HL-60/S4 treated with phorbol 12-myristate 13-acetate at 8.2 ng/mL for 4 days and 3 days (cell line): Measurements from ENCODE around the gene EXOC7.

Experiments used
- in situ Hi-C: fragments of 300-500 bp; cut with MboI; formaldehyde crosslinking; loops from 2 replicates; pipeline ENCODE4 v1.15.0; 2022; ENCODE audit warnings: low sequenced_read_pairs

The EXOC7 gene, protein sequence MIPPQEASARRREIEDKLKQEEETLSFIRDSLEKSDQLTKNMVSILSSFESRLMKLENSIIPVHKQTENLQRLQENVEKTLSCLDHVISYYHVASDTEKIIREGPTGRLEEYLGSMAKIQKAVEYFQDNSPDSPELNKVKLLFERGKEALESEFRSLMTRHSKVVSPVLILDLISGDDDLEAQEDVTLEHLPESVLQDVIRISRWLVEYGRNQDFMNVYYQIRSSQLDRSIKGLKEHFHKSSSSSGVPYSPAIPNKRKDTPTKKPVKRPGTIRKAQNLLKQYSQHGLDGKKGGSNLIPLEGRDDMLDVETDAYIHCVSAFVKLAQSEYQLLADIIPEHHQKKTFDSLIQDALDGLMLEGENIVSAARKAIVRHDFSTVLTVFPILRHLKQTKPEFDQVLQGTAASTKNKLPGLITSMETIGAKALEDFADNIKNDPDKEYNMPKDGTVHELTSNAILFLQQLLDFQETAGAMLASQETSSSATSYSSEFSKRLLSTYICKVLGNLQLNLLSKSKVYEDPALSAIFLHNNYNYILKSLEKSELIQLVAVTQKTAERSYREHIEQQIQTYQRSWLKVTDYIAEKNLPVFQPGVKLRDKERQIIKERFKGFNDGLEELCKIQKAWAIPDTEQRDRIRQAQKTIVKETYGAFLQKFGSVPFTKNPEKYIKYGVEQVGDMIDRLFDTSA

DNA sequence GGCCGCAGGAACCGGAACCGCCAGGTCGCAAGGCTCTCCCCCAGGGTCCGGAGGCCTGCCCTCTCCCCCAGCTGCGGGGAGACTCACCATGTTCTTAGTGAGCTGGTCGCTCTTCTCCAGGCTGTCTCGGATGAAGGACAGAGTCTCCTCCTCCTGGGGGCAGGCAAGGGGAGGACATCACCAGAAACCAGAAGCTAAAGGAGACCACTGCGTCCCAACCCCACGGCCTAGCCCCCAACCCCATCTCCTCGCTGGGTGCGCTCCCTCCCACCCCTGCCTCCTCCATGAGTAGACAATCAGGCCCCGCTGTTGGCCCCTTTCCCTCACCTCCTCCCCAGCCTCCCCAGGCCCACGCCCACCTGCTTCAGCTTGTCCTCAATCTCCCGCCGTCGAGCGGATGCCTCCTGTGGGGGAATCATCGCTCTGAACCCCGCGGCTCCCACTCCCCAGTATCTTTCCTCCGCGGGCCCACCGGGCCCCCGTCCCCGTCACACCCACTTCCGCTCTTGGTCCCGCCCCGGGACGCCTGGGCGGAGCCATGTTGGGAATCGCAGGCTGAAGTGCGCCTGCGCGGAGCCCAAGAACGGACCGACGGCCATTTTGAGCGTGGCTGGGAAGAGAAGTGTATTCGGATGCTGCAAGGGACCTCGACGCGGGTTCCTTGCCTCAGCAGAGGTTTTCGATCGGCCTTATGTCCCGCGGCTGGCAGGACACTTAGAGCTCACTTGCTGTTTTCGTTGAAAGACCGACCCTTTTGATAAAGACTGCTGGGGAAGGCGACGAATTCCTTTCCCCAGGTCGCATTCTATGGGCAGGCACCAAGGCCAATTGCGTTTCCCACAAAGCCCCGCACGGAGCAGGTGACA is at the start of gene EXOC7:
Gene EXOC7 (minus strand): TSS at position 514 of the 866 bp plus-strand sequence. CDS start 95 bp downstream, at position 419.
- in situ Hi-C loops: loop anchor here (25.0 kb wide), 1 partner anchor 91 kb away; the partner anchor contains the start of gene CDK3

GRCh38 chr17:76153202-76153601 is 49.6 kb upstream of the EXOC7 start:
- in situ Hi-C loops: no loop called here

DNA sequence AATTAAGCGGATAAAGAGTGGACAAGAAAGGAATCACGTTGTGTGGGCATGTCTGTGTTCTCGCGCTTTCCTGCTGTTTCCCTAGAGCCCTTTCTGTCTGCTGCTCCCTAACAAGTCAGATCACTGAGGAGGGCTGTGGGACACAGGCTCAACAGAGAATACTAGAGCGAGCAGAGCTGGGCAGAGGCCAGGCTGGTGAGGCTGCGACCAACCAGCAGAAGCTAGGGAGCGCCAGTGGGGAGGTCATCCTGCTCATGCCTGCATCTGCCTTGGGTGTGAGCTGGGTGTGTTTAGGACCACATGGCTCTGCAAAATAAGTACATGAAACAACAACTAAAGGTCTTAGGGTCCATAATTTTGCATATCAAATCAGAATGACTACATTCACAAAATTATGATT is 49.0 kb upstream of the EXOC7 start:
- in situ Hi-C loops: no loop called here

GRCh38 chr17:76151896-76152454 is 48.4 kb upstream of the EXOC7 start:
- in situ Hi-C loops: no loop called here

- in situ Hi-C loops: no loop called here
Measured at GRCh38 chr17:76150712-76151622, 47.4 kb upstream of the EXOC7 start.

DNA sequence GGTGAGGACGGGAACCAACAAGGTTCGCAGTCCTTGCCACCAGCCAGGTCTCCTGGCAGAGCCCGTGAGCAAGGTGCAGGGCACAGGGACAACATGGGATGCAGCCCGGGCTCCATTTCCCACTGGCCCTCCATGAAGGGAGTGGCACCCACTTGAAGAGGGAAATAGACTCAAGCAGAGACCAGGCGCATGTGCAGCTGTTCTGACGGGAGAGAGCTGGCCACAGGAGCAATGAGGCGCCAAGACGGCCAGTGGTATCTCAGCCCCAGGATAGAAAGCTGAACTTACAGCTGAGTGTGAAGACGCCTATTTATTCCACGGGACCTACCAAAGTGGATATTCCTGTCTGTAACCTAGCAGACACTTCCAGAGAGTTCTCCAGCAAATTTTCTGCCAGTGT is 45.6 kb upstream of the EXOC7 start:
- in situ Hi-C loops: no loop called here

GRCh38 chr17:76148015-76148326 is 44.4 kb upstream of the EXOC7 start:
- in situ Hi-C loops: no loop called here

- in situ Hi-C loops: no loop called here
Measured at GRCh38 chr17:76147211-76148014, 43.8 kb upstream of the EXOC7 start.

DNA sequence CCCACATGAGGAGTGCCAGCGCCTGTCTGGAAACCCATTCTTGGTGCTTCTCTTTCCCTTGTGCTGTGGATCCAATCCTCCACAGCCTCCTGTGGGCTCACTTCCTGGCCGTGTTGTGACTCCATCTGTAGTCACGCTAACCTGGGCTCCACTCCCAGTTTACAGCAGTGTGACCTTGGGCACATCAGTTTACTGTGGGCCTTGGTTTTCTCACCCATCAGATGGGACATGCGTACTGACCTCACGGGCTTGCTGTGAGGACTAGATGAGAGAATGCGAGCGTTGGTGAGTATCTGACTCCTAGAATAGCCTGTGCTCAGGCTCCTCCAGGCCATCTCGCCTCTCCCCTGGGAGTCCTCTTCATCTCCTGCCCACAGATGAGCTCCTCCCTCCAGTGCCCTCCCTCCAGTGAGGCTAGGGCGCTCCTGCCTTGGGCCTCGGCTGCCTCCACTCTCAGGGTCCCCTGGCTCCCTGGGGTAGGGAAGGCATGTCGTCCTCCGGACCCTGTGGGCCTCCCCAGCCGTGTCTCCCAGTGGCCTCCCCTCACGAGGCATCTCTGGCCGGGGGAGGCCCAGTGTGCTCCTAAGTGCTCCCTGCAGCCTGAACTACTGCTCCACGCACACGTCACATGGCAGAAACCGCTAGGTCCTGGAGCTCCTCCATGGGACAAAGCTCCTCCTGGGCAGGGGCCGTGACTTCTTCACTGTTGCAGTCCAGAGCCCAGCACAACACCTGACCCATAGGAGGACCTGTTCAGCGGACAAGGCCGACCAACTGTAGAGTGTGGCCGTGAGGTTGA is 42.7 kb upstream of the EXOC7 start:
- in situ Hi-C loops: no loop called here

DNA sequence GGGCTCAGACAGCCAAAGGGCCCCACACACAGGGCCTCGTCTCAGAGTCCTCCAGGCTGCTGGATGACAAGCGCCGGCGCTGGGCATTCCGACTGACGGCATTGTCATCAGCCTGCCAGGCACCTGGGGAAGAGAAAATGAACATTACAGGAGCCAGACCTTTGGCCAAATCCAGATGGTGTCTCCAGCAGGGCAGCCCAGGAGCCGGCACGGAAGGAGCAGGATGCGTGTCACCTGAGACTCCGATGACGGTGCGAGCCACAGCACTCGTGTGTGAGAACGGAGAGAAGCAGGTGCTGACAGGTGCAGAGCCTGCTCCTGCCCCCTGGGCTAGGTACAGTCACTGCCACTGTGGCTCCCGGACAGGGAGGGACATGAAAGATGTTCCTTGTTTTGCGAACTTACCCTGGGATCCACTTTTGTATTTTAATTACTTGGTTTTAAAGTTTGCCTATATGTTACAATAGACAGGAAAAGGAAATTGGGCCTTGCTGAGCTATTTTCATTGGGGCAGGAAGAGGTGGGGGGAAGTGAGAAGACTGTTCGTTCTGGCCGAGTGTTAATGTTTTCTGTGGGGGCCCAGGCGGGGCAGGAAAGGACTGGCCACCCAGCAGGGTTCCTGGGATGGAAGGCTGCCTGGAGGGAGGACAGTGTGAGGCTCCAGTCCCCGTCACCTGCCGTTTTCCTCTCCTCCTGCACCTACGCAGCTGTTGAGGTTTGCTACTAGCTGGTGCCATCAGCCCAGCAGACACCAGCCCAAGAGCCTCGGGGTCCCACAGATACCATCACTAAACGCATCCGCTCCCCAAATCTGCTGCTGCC is 41.9 kb upstream of the EXOC7 start:
- in situ Hi-C loops: no loop called here

- in situ Hi-C loops: no loop called here
Measured at GRCh38 chr17:76142585-76143041, 39.0 kb upstream of the EXOC7 start.

DNA sequence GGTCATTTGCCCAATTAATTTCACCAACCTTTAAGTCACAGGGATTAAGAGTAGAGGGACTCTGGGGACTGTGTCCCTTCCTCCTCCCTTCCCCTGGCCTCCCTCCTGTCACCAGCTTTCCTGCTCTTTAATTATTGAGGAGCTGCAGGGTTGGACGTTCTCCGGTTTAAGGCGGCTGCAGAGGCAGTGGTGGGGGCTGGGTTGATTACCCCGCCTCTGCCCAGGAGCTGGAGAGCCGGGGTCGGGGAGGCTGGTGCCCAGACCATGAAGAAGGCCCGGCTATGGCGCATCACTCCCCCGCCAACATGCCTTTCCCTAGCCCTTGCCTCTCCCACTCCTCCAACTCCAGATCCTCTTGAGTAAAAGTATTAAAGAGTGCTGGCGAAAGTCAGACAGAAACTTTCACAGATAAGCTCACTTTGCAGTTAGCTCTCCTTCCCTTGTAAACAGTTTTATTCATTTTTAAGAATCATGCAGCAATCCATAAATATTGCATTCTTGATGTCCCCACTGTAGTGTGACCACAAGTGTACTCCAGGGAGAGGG is 38.5 kb upstream of the EXOC7 start:
- in situ Hi-C loops: no loop called here

- in situ Hi-C loops: no loop called here
Measured at GRCh38 chr17:76141212-76142038, 37.8 kb upstream of the EXOC7 start, which contains the start of gene FOXJ1. TSS of gene FOXJ1 (minus strand) at chr17:76141245. CDS start at chr17:76140395, 850 bp downstream.

DNA sequence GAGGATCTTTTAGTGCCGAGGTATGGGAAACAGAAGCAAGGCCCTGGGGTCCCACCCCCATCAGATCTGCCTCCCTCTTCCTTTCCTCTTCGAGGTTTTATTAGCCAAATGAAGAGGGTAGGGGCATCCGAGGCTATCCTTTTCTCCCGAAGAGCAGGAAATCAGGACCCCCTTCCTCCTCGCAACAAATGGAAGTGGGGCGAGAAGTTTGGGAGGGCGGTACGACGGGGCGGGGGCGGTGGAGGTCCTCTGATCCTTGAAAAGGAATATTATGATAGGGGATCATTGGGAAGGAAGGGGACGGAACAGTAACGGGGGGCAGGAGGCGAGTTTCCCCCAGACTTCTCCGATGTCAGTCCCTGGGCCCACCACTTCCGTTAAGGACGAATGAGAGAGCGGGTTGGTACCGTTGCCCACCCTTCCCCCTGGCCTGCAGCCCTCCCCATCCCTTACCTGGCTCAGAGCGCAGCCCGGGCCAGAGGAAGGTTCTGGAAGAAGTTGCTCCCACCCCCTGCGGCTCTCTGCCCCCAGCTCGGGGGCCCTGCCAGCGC is 37.1 kb upstream of the EXOC7 start:
- in situ Hi-C loops: no loop called here

- in situ Hi-C loops: no loop called here
Measured at GRCh38 chr17:76139801-76140660, 36.4 kb upstream of the EXOC7 start.
